HG03097 (cell line): ENCODE measurements around the gene OSTF1.
A peak's percentile ranks its signal among the peaks of the same experiment; 100 is the strongest.

ENCODE experiments used
- ATAC-seq: cut with Tn5 transposase; IDR thresholded peaks from one replicate; pipeline ENCODE4 v1.9.1; 2021; ENCODE audit not compliant: unreplicated experiment, low FRiP score

Gene OSTF1

GRCh38 chr9:75084081-75084672 lies 4.1 kb upstream of the OSTF1 start:
- ATAC-seq = no peak

GRCh38 chr9:75085640-75086039 lies 2.7 kb upstream of the OSTF1 start:
- ATAC-seq = no peak

GRCh38 chr9:75086541-75087288 lies 1.6 kb upstream of the OSTF1 start:
- ATAC-seq = no peak

GRCh38 chr9:75087289-75087823 lies 958 bp upstream of the OSTF1 start:
- peak; percentile 21 for ATAC-seq

GRCh38 chr9:75088646-75089372 lies 495 bp downstream of the OSTF1 start:
- ATAC-seq = peak; percentile 29

- ATAC-seq = no peak
Observed at GRCh38 chr9:75089373-75089766, 1.1 kb downstream of the OSTF1 start.

- ATAC-seq = no peak
Observed at GRCh38 chr9:75090579-75090978, 2.3 kb downstream of the OSTF1 start.

- no peak for ATAC-seq
Observed at GRCh38 chr9:75092766-75093165, 4.5 kb downstream of the OSTF1 start.

- no peak for ATAC-seq
Observed at GRCh38 chr9:75096796-75097195, 8.5 kb downstream of the OSTF1 start.

- ATAC-seq = no peak
Observed at GRCh38 chr9:75101004-75101588, 12.8 kb downstream of the OSTF1 start.

GRCh38 chr9:75102177-75102790 lies 14.0 kb downstream of the OSTF1 start:
- no peak for ATAC-seq

GRCh38 chr9:75104607-75105006 lies 16.3 kb downstream of the OSTF1 start:
- no peak for ATAC-seq

GRCh38 chr9:75105019-75105540 lies 16.8 kb downstream of the OSTF1 start:
- no peak for ATAC-seq

GRCh38 chr9:75105841-75106240 lies 17.5 kb downstream of the OSTF1 start:
- ATAC-seq = no peak

- no peak for ATAC-seq
Observed at GRCh38 chr9:75106857-75107256, 18.5 kb downstream of the OSTF1 start.

- ATAC-seq = no peak
Observed at GRCh38 chr9:75108571-75108970, 20.3 kb downstream of the OSTF1 start.

GRCh38 chr9:75109210-75109839 lies 21.0 kb downstream of the OSTF1 start:
- ATAC-seq = no peak

GRCh38 chr9:75111019-75111622 lies 22.8 kb downstream of the OSTF1 start:
- ATAC-seq = no peak

- no peak for ATAC-seq
Observed at GRCh38 chr9:75112789-75113188, 24.5 kb downstream of the OSTF1 start.

- ATAC-seq = no peak
Observed at GRCh38 chr9:75116306-75116705, 28.0 kb downstream of the OSTF1 start.
